HCT116 (cell line): ENCODE results near the gene CFAP53. TPM values are rescaled to one million over a fixed set of nuclear protein-coding genes. Genes with fewer than 3 reads are reported as not detected.

Source experiments
- ATAC-seq: fragments of 200-7000 bp; cut with Tn5 transposase; 2 replicates; pipeline ENCODE4 v1.9.1; 2020; ENCODE audit warnings: mild to moderate bottlenecking, moderate library complexity
- BruUV-seq: library from RNA; stranded (reverse); fragments of 400-500 nt; replicated peaks from 2 replicates; lab custom pipeline; 2021; lab: Mats Ljungman, UMichigan
- CTCF ChIA-PET: fragments of 300-600 bp; sonication (Branson Sonifier 250); formaldehyde crosslinking; loops from one replicate; lab custom pipeline; 2021; ENCODE audit warnings: antibody characterized with exemption; lab: Charles Lee
- POLR2A ChIA-PET: fragments of 300-600, 350-600 bp; sonication (Branson Sonifier 250); formaldehyde crosslinking; loops from one replicate; lab custom pipeline; 2021; ENCODE audit warnings: antibody characterized with exemption; lab: Charles Lee
- RAD21 ChIA-PET, 2 experiments: fragments of 300-600 bp; sonication (Branson Sonifier 250); formaldehyde crosslinking; loops; one replicate each; lab custom pipeline; 2023; ENCODE audit warnings: low total read pairs in 2 of 2; ENCODE audit not compliant: uncharacterized antibody in 2 of 2, unreplicated experiment in 2 of 2, low non-redundant PET in 1 of 2; lab: Charles Lee
- DNase-seq: peaks from one replicate; pipeline ENCODE4 v3.0.0-alpha.2; 2010; ENCODE audit warnings: low read depth, low spot score
- H2AFZ ChIP-seq: fragments of 200-600 bp; shearing (Covaris generic), sonication (generic); 2 replicates; pipeline ENCODE4 v1.6.1; 2017; ENCODE audit warnings: low read depth, mixed run types, mixed read lengths, antibody characterized with exemption, low read length; ENCODE audit not compliant: poor library complexity, severe bottlenecking
- H3K27ac ChIP-seq: 2 replicates; pipeline ENCODE4 v1.5.1; 2012; ENCODE audit warnings: low read depth, low read length
- H3K27me3 ChIP-seq: fragments of 200-600 bp; sonication (generic); 2 replicates; pipeline ENCODE4 v1.6.1; 2016; ENCODE audit warnings: mixed run types, low read length, mixed read lengths; ENCODE audit not compliant: insufficient read depth
- H3K36me3 ChIP-seq, 2 experiments: fragments of 200-500 bp in 1 of 2; fragments of 200-600 bp in 1 of 2; sonication (Bioruptor generic) in 1 of 2; sonication (generic) in 1 of 2; 2 replicates each; pipeline versions ENCODE4 v1.5.1 to v1.6.1; 2014 to 2016; ENCODE audit warnings: low read length in 2 of 2, inconsistent platforms in 1 of 2, mixed read lengths in 1 of 2, mixed run types in 1 of 2; ENCODE audit not compliant: insufficient read depth in 2 of 2, control insufficient read depth in 1 of 2
- H3K4me1 ChIP-seq, 2 experiments: fragments of 200-600 bp in 1 of 2; sonication (generic) in 1 of 2; 2 replicates each; pipeline versions ENCODE4 v1.5.1 to v1.6.1; 2012 to 2017; ENCODE audit warnings: low read length in 2 of 2, inconsistent platforms in 1 of 2, mild to moderate bottlenecking in 1 of 2, mixed read lengths in 1 of 2, mixed run types in 1 of 2, moderate library complexity in 1 of 2; ENCODE audit not compliant: insufficient read depth in 2 of 2, control insufficient read depth in 1 of 2
- H3K4me2 ChIP-seq: fragments of 200-600 bp; sonication (generic); 2 replicates; pipeline ENCODE4 v1.6.1; 2017; ENCODE audit warnings: mixed run types, low read length, mixed read lengths
- H3K4me3 ChIP-seq, 2 experiments: fragments of 200-600 bp in 1 of 2; sonication (generic) in 1 of 2; replicated peaks in 1 of 2; 2 replicates each; pipeline ENCODE4 v1.5.1; 2011 to 2016; ENCODE audit warnings: low read length in 2 of 2, control low read depth in 1 of 2, low read depth in 1 of 2, mild to moderate bottlenecking in 1 of 2, mixed read lengths in 1 of 2, mixed run types in 1 of 2
- H3K79me2 ChIP-seq: fragments of 200-600 bp; sonication (generic); 2 replicates; pipeline ENCODE4 v1.6.1; 2017; ENCODE audit warnings: mild to moderate bottlenecking, mixed run types, low read length, moderate library complexity, mixed read lengths; ENCODE audit not compliant: insufficient read depth
- H3K9ac ChIP-seq: fragments of 200-600 bp; sonication (generic); 2 replicates; pipeline ENCODE4 v1.6.1; 2016; ENCODE audit warnings: low read length, mixed read lengths
- H3K9me2 ChIP-seq: fragments of 200-600 bp; sonication (generic), shearing (Covaris generic); 2 replicates; pipeline ENCODE4 v1.6.1; 2017; ENCODE audit warnings: mixed run types, mild to moderate bottlenecking, moderate library complexity; ENCODE audit not compliant: insufficient read depth
- H3K9me3 ChIP-seq, 2 experiments: fragments of 200-500 bp in 1 of 2; fragments of 200-600 bp in 1 of 2; sonication (Bioruptor generic) in 1 of 2; sonication (generic) in 1 of 2; 2 replicates each; pipeline ENCODE4 v1.6.1; 2014 to 2017; ENCODE audit warnings: low read length in 2 of 2, mixed read lengths in 2 of 2, inconsistent platforms in 1 of 2, low read depth in 1 of 2, mild to moderate bottlenecking in 1 of 2, mixed run types in 1 of 2, moderate library complexity in 1 of 2; ENCODE audit not compliant: control insufficient read depth in 1 of 2, insufficient read depth in 1 of 2
- H4K20me1 ChIP-seq: fragments of 200-600 bp; sonication (generic), shearing (Covaris generic); 2 replicates; pipeline ENCODE4 v1.6.1; 2017; ENCODE audit warnings: mixed run types, mild to moderate bottlenecking, moderate library complexity; ENCODE audit not compliant: insufficient read depth
- CBX3 ChIP-seq: IDR thresholded peaks from 2 replicates; pipeline ENCODE4 v1.6.1; 2012; ENCODE audit warnings: low read depth
- EGR1 ChIP-seq: IDR thresholded peaks from 2 replicates; pipeline ENCODE4 v1.6.1; 2012; ENCODE audit warnings: low read depth
- EZH2 ChIP-seq: fragments of 200-600 bp; sonication (generic); IDR thresholded peaks from 2 replicates; pipeline ENCODE4 v1.6.1; 2017; ENCODE audit warnings: antibody characterized with exemption, mixed run types
- JUND ChIP-seq: IDR thresholded peaks from 2 replicates; pipeline ENCODE4 v1.6.1; 2012
- POLR2AphosphoS5 ChIP-seq: IDR thresholded peaks from 2 replicates; pipeline ENCODE4 v1.6.1; 2011; ENCODE audit warnings: mild to moderate bottlenecking, low read depth, low read length, moderate library complexity
- SP1 ChIP-seq: IDR thresholded peaks from 2 replicates; pipeline ENCODE4 v1.6.1; 2012; ENCODE audit warnings: low read depth
- SRF ChIP-seq: IDR thresholded peaks from 2 replicates; pipeline ENCODE4 v1.6.1; 2012; ENCODE audit warnings: low read depth
- TCF7L2 ChIP-seq: IDR thresholded peaks from 2 replicates; pipeline ENCODE4 v1.7.0; 2011; ENCODE audit warnings: borderline replicate concordance, inconsistent platforms; ENCODE audit not compliant: insufficient read depth, insufficient read length; ENCODE audit errors: extremely low read depth
- YY1 ChIP-seq: IDR thresholded peaks from 2 replicates; pipeline ENCODE4 v1.6.1; 2011; ENCODE audit warnings: low read length, low read depth, moderate library complexity, mild to moderate bottlenecking; ENCODE audit not compliant: insufficient replicate concordance; ENCODE audit errors: extremely low read depth
- ZNF274 ChIP-seq: fragments of 200-500 bp; sonication (Bioruptor generic); IDR thresholded peaks from 2 replicates; pipeline ENCODE4 v1.6.1; 2014; ENCODE audit warnings: mild to moderate bottlenecking, low read depth, low read length, inconsistent platforms
- intact Hi-C: fragments of 100-400 bp; cut with micrococcal nuclease; formaldehyde crosslinking; loops from 2 replicates; pipeline ENCODE4 v1.10.0; 2022
- total RNA-seq: library from RNA; stranded (reverse); gene quantifications from one replicate; pipeline ENCODE4 v1.2.1, GENCODE V29; 2021; ENCODE audit not compliant: unreplicated experiment

CFAP53 gene
- total RNA-seq, 1 experiment from 2014 or later, result 1.1 TPM

- RAD21 ChIA-PET, result no interaction called here
- POLR2A ChIA-PET, result no interaction called here
- BruUV-seq, result no TSS peak
Observed at GRCh38 chr18:50250935-50251334, 15.4 kb downstream of the CFAP53 start.

GRCh38 chr18:50249576-50249975, 16.7 kb downstream of the CFAP53 start:
- POLR2A ChIA-PET, result no interaction called here
- H3K9me2 ChIP-seq, result no peaks in the 10 kb centered on the region

More at GRCh38 chr18:50250935-50251334, 15.4 kb downstream of the CFAP53 start:
- TF ChIP-seq SP1, result no peak
- no peak for TF ChIP-seq POLR2AphosphoS5
- TF ChIP-seq EZH2, result no peak
- TF ChIP-seq SRF, result no peak
- no peak for TF ChIP-seq TCF7L2
- TF ChIP-seq YY1, result no peak
- no peak for TF ChIP-seq CBX3
- no peak for TF ChIP-seq ZNF274
- ATAC-seq (no peak), DNase-seq (no peak)
- Histone ChIP-seq H3K27me3 (no peaks in the 10 kb centered on the region), H3K4me1 (no peaks in the 10 kb centered on the region), H3K36me3 (no peaks in the 10 kb centered on the region), H3K4me3 (no peak overlapping the region), H3K9me3 (no peaks in the 10 kb centered on the region), H4K20me1 (no peaks in the 10 kb centered on the region), H3K9me2 (no peaks in the 10 kb centered on the region), H3K4me2 (no peak overlapping the region), H2AFZ (no peak overlapping the region), H3K79me2 (no peaks in the 10 kb centered on the region), H3K9ac (no peak overlapping the region), H3K27ac (no peak overlapping the region)
- intact Hi-C loops, result no loop called here
- CTCF ChIA-PET, result no interaction called here

More at GRCh38 chr18:50249576-50249975, 16.7 kb downstream of the CFAP53 start:
- RAD21 ChIA-PET, result no interaction called here
- H3K9ac ChIP-seq, result no peak overlapping the region
- H3K27ac ChIP-seq, result no peak overlapping the region
- BruUV-seq, result no TSS peak
- no peaks in the 10 kb centered on the region for H3K4me1 ChIP-seq
- H3K36me3 ChIP-seq, result no peaks in the 10 kb centered on the region
- H2AFZ ChIP-seq, result no peak overlapping the region
- no peak overlapping the region for H3K4me2 ChIP-seq
- DNase-seq (no peak), ATAC-seq (no peak)
- H3K4me3 ChIP-seq, result no peak overlapping the region
- CTCF ChIA-PET, result no interaction called here
- no peaks in the 10 kb centered on the region for H3K27me3 ChIP-seq
- H4K20me1 ChIP-seq, result no peaks in the 10 kb centered on the region
- no peaks in the 10 kb centered on the region for H3K9me3 ChIP-seq
- intact Hi-C loops, result no loop called here
- no peaks in the 10 kb centered on the region for H3K79me2 ChIP-seq
- TF ChIP-seq TCF7L2 (no peak), JUND (no peak), ZNF274 (no peak), EGR1 (no peak), CBX3 (no peak)
